Activated CD8-positive, alpha-beta memory T cell treated with anti-CD3 and anti-CD28 coated beads, Interleukin-2, amount 50 U/mL, for 4 hours (primary cell): Measurements from ENCODE around the gene TTC8.
"Not testable (repeated sequence)": the region's sequence is repeated elsewhere in the genome, so short reads cannot be mapped to it uniquely, and the experiment has no call there.

Source experiments
- DNase-seq: peaks from one replicate; pipeline ENCODE4 v3.0.0-alpha.2; 2020

The TTC8 gene

GRCh38 chr14:88825503-88825902 lies 1.1 kb downstream of the TTC8 start:
- no peak for DNase-seq

DNA sequence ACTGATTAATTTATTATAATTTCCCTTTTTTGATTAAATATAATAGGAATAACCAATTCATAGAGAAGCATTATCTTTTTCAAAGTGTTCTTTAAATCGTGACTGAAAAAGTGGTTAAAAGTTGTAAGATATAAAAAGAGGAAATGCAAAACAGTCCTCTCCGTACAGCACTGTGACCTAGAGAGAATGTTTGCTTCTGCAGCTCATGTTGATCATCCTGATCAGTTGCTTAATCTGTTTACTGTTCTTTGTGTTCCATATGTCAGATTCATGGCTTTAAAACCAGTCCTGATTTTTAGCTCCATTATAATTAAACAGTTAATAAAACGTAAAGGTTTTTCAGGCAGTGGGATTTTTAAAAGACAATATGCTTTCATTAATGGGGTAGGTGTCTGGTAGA lies 4.7 kb downstream of the TTC8 start:
- no peak for DNase-seq

- no peak for DNase-seq
Observed at GRCh38 chr14:88829685-88830302, 5.3 kb downstream of the TTC8 start.

GRCh38 chr14:88831284-88831683 lies 6.8 kb downstream of the TTC8 start:
- DNase-seq = no peak

DNA sequence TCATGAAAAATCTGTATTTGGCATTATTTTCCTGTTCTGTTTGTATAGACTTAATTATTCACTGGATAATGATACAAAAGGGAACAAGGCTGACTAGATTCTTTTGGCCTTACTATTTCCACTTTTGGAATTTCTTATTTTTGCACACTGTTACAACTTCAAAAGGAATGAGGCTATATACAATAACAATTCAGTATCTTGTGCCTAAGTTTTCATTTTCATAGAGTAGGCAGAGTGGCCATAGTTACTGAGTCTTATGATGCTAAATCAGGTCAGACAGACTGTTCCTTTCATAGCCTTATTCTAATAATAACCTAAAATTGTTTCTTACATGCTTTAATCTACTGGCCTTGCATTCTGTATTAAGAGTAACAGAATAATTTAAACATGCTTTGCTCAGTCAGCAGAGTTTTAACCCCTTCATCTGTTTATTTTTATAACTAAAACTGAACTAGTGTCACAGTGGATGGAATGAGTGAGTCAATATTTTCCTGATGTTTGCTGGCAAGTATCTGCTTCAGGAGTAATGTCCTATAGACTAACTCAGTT lies 10.5 kb downstream of the TTC8 start:
- no peak for DNase-seq

GRCh38 chr14:88835661-88836060 lies 11.2 kb downstream of the TTC8 start:
- no peak for DNase-seq

DNA sequence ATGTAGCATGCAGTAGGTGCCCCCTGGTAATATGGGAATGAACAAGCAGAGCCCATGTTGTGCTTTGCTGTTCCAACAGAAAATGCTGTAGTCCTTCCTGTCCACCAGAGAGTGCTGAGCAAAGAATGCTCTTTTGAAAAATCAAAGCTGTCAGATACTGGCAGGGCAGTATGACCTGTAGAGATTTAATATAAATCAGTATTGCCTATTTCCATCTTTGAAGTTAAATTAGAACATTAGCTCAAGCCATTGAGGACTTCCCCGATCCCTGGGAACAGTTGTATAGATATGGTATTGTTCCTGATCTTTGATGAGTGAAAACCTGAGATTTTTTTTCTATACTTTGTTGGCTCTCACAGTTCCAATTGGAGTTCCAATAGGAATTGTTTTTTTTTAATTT lies 13.0 kb downstream of the TTC8 start:
- no peak for DNase-seq

- no peak for DNase-seq
Observed at GRCh38 chr14:88838015-88838414, 13.6 kb downstream of the TTC8 start.

DNA sequence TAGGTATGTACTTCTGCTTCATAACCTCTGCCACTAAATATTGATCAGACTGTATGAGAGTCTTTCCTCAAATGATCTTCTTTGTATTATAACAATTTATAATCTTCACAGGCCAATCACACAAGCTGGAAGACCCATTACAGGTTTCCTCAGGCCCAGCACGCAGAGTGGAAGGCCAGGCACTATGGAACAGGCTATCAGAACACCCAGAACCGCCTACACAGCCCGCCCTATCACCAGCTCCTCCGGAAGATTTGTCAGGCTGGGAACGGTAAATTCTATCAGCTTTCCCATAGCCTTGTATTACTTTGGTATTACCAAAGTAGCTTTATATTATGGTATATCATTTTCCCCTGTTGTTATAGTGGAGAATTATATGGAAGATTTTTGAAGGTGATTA lies 16.5 kb downstream of the TTC8 start:
- no peak for DNase-seq

GRCh38 chr14:88841741-88842140 lies 17.3 kb downstream of the TTC8 start:
- no peak for DNase-seq

DNA sequence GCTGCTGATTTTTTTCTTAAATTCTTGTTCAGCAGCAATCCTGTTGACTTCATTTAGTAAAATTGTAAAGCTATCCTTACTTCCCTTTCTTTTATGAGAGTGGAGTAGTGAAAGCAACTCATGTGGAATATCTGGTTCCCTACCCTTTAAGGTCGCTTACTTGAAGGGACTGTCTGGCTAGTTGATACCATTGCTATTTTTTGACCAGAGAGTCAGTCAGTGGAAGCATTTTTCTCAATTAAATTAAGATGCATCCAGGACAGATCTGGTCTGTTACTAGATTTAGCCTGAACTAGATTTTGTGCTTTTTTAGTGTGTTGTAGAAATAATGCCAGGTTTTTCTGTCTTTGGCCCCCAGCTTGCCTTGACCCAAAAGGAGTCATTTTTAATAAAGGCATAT lies 18.0 kb downstream of the TTC8 start:
- DNase-seq = no peak

DNA sequence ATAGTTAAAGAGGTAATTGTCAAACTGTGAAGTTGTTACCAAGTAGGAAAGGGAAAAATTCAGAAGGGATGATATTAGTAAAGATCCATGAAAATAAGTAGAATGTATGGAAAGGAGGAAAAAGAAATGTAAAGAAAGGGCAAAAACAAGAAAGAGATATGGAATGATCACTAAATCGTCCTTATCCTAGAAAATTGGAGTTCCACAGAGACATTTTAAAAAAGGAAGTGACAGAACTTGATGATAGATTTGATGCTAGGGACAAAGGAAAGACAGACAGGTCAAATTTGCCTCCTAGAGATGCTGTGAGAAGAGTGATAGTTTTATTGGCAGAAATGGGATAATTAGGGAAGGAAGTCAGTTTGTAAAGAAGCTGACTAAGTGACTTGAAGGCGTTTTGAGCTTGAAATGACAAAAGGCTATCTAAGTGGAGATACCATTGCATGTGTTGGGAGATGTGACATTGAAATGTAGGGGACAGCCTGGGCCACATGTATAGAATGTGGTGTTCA lies 20.6 kb downstream of the TTC8 start:
- no peak for DNase-seq

DNA sequence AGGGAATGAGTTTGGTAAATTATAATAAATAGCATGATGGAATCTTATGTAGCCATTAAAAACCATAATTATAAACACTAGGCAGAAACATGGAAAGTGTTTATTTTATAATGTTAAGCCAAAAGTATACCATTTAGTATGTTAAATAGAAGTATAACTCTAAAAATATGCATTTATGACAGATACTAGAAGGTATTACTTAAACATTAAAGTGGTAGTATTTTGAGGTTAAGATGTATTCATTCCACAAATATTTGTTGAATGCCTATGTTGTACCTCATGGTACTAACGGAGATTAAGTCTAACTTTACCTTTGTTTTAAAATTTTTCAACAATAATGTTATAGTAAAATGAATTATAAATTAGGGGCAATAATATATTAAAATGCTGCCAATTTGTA lies 24.1 kb downstream of the TTC8 start:
- no peak for DNase-seq

DNA sequence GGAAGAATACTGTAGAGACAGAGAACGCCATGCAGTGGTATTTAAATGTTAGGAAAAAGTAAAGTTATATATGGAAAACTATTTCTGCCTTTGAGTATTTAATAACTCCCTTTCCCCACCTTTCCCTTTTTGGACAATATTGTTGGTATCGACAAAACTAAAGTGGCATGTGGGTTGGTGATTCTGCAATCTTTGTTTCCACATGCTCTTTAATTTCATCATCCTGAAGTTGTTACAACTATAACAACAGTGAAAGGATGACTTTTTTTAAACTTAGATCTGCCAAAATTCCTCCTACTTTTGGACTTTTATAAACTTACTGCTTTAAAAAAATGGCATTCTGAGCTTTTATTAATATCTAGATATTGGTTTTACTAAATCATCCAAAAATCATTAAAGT lies 25.3 kb downstream of the TTC8 start:
- no peak for DNase-seq

DNA sequence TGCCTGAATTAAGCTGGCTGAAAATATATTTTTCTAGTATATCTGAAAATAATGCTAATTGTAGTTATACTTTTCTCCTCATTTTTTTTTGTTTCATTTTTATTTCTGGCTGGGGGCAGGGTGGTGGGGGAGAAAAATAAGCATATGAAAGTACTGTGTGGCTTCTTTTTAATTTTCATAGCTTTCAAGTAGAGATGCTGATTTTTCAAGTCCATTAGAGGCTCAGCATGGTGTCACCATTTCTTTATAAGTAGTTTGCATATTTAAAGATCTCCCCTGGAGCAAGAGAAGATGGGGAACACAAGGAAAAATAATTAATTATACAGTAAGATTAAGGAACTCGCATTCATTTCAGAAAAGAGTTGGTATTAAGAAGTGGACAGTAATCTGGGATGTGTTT lies 27.1 kb downstream of the TTC8 start:
- DNase-seq = no peak

GRCh38 chr14:88852632-88853031 lies 28.2 kb downstream of the TTC8 start:
- no peak for DNase-seq

DNA sequence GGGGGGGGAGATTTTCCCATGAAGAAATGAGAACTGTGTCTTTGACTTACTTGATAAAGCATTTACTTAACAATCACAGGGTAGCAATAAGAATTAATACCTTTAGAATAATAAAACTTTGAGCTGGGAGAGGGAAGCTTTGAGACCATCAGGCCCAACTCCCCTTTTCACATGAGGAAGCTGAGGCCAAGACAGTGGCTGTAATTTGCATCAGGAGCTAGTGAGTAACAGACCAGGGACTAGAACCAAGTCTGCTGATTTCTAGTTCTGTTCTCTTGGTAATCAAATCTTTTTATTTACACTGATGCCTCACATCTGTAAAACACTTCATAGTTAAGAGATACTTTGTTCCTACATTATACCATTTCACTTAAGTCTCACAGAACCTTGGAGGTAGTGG lies 28.7 kb downstream of the TTC8 start:
- no peak for DNase-seq

DNA sequence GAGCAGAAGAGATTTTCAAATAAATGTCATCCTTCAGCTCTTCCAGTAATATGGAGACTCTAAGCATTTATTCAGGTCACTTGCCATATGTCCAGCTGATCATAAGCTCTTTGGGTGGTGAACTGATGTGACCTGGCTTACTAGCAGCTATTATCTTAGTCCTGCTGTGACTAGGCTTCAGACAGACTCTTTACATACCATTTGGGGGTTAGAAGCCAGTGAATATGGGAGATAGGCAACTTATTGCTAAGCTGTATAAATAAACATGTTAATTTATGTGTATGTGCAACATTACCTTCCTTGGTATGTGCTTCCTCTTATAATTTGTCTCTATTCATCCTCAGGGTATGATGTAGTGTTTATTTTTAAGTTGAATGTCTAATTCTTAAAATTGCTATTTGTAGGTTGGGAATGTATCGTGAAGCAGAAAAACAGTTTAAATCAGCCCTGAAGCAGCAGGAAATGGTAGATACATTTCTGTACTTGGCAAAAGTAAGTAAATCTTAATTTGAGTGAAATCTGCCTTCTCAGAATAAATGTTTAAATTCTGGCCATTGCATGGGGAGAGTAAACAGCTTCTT lies 32.4 kb downstream of the TTC8 start:
- no peak for DNase-seq

- not testable (repeated sequence) for DNase-seq
Observed at GRCh38 chr14:88857861-88858260, 33.4 kb downstream of the TTC8 start.

- DNase-seq = not testable (repeated sequence)
Observed at GRCh38 chr14:88859118-88859517, 34.7 kb downstream of the TTC8 start.

GRCh38 chr14:88863167-88863566 lies 38.7 kb downstream of the TTC8 start:
- DNase-seq = no peak

GRCh38 chr14:88864198-88864597 lies 39.7 kb downstream of the TTC8 start:
- no peak for DNase-seq

GRCh38 chr14:88866305-88866704 lies 41.9 kb downstream of the TTC8 start:
- no peak for DNase-seq

DNA sequence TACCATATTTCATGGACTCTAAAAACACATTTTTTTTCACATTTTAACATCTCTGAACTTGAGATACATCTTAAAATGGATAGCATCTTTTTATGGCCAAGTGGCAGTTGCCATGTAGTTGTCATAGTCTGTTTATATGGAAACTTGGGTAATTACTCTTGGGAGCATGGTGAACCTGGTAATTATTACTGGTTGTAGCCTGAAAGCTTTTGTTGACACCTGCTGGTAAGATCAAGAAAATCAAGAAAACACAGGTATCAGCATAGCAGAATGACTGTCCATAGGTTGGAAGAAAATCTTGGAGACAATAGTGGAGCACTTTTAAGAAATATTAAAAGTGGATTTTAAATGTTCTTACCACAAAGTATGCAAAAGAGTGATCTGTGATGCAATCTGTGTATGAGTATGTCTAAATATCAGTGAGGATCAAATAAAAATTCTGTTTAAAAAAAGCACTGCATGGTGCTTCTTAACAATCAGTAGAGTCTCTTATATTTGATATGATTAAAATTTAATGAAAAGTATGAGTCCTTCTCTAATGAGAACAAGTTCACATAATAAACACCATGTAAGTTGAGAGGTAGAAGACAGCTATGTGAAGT lies 44.2 kb downstream of the TTC8 start:
- DNase-seq = no peak
